ENCODE measurements around the gene CXXC4. TPM values are rescaled to one million over a fixed set of nuclear protein-coding genes. Genes with fewer than 3 reads are reported as not detected.
A peak's percentile ranks its signal among the peaks of the same experiment; 100 is the strongest.

Gene CXXC4
- polyA plus RNA-seq (2013, experiment 1 of 2) = 1.8 TPM
- polyA plus RNA-seq (2013, experiment 2 of 2) = 1.7 TPM

DNA sequence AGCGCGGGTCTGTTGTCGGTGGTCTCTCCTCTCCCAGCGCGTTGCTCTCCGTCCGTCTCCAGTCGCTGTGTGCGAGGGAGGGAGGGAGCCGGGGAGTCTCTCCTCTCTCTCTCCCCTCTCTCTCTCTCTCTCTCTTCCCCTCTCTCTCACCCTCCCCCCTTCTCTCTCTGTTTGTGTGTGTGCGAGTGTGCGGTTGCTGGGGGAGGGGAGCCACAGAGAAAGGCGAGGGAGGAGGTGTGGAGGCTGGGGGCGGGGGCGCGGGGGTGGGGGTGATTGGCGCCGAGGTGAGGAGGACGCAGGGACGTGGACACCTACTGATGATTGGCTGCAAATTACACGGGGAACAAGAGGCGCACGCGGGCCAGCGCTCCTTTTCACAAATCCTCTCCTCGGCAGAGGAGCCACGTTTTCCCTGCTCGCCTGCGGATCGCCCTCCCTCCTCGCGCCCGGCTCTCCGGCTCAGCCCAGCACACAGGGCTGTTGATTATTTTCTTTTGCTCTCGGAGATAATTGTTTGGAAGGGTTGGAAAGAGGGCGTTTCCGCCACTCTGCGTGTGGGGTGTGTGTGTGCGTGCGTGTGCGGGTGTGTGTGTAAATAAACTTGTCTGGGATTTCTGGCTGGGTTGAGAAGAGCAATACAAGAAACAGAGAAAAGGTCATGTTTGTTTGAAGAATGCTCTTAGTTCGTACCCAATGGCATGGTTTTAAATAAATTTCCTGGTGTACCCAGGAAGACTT, at the start of gene CXXC4:
Gene CXXC4, minus strand, starts transcription at position 73 of the 738 bp plus-strand sequence. CDS start 3,092 bp downstream, outside the sequence.
- H2BK12ac ChIP-seq (ENCODE audit: low read length in 2 of 2) = peak within 1 kb of the TSS in 1 of 2 experiments; percentile 93
- no peaks in the 10 kb centered on the region for H3K79me1 ChIP-seq (replicated peaks; ENCODE audit: low read length, poor library complexity, severe bottlenecking)
- peaks cover 5% of the 10 kb centered on the region for H3K4me1 ChIP-seq (ENCODE audit: control insufficient read depth, insufficient read depth, low read depth, low read length)
- no peak within 1 kb of the TSS for H2AK5ac ChIP-seq (ENCODE audit: low read length, severe bottlenecking)
- peak; percentile 89 for DNase-seq
- WGBS = under 1% methylated on average over 22 of the region's 42 CpGs
- H3K27me3 ChIP-seq (ENCODE audit: control insufficient read depth in 1 of 2, insufficient read depth in 1 of 2, low read length in 2 of 2) = peaks cover 0 to 42% of the 10 kb centered on the region in 2 experiments
- no peaks in the 10 kb centered on the region for H3K9me3 ChIP-seq (ENCODE audit: control insufficient read depth, low read length)
- peak within 1 kb of the TSS in 1 of 2 experiments; percentile 61 for H3K4ac ChIP-seq (ENCODE audit: low read depth in 1 of 2, low read length in 2 of 2)
- peak within 1 kb of the TSS; percentile 64 for H2BK120ac ChIP-seq (ENCODE audit: low read depth, low read length)
- peak within 1 kb of the TSS; percentile 39 for H2BK5ac ChIP-seq (ENCODE audit: low read depth, low read length, poor library complexity, severe bottlenecking)
- H3K14ac ChIP-seq (ENCODE audit: low read length in 2 of 2) = no peak within 1 kb of the TSS
- H4K91ac ChIP-seq (ENCODE audit: low read length) = peak within 1 kb of the TSS; percentile 82
- peak within 1 kb of the TSS; percentile 33 for H2BK15ac ChIP-seq (ENCODE audit: low read depth, poor library complexity, severe bottlenecking)
- H3K23ac ChIP-seq (ENCODE audit: low read length in 2 of 2) = peak within 1 kb of the TSS in 1 of 2 experiments; percentile 14
- no peaks in the 10 kb centered on the region for H3K36me3 ChIP-seq (ENCODE audit: control insufficient read depth in 1 of 2, insufficient read depth in 2 of 2, low read depth in 1 of 2, low read length in 2 of 2)
- peak within 1 kb of the TSS; percentile 60 to 79 for H3K4me3 ChIP-seq (ENCODE audit: insufficient read depth in 1 of 2, low read depth in 1 of 2, low read length in 2 of 2)
- H2AFZ ChIP-seq (ENCODE audit: low read depth, low read length) = peak within 1 kb of the TSS; percentile 86
- H4K8ac ChIP-seq (ENCODE audit: low read length) = peak within 1 kb of the TSS; percentile 61
- H3K4me2 ChIP-seq (ENCODE audit: low read length, poor library complexity, severe bottlenecking) = peak within 1 kb of the TSS; percentile 97
- H3K9ac ChIP-seq (ENCODE audit: low read length) = peak within 1 kb of the TSS; percentile 68
- peak within 1 kb of the TSS; percentile 59 for H3K27ac ChIP-seq (ENCODE audit: low read length, poor library complexity, severe bottlenecking)
- H3K18ac ChIP-seq (ENCODE audit: low read depth in 1 of 2, low read length in 2 of 2) = peak within 1 kb of the TSS; percentile 28 to 93

DNA sequence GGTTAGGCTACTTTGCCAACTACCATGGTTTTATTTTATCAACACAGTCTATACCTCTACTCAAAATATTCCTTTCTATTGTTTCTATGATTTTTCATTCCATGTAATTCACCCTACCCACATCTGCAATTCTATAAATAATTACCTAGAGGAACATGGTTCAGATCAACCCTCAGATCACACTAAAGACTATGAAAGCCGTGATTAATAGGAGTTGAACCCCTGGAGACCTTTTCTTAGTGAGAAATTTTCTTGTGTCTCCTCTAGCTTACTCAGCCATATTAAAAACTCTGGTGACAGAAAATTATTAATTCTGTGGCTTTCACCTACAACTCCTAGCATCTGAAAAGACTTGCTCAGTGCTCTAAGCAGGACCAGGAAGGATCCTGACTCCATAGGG, 38.5 kb upstream of the CXXC4 start:
- no peak overlapping the region for H3K27ac ChIP-seq (ENCODE audit: low read length, poor library complexity, severe bottlenecking)
- no peak overlapping the region for H3K4me3 ChIP-seq (ENCODE audit: insufficient read depth in 1 of 2, low read depth in 1 of 2, low read length in 2 of 2)
- no peak overlapping the region for H4K91ac ChIP-seq (ENCODE audit: low read length)
- H3K23ac ChIP-seq (ENCODE audit: low read length in 2 of 2) = no peak overlapping the region
- no CpG with 5 or more reads among the region's 1 CpG for WGBS
- H3K9me3 ChIP-seq (ENCODE audit: control insufficient read depth, low read length) = no peaks in the 10 kb centered on the region
- no peak for DNase-seq
- no peaks in the 10 kb centered on the region for H3K36me3 ChIP-seq (ENCODE audit: control insufficient read depth in 1 of 2, insufficient read depth in 2 of 2, low read depth in 1 of 2, low read length in 2 of 2)
- no peak overlapping the region for H3K4ac ChIP-seq (ENCODE audit: low read depth in 1 of 2, low read length in 2 of 2)
- H2BK15ac ChIP-seq (ENCODE audit: low read depth, poor library complexity, severe bottlenecking) = no peak overlapping the region
- H2AK5ac ChIP-seq (ENCODE audit: low read length, severe bottlenecking) = no peak overlapping the region
- H2BK120ac ChIP-seq (ENCODE audit: low read depth, low read length) = peak overlapping the region; percentile 34
- no peak overlapping the region for H3K14ac ChIP-seq (ENCODE audit: low read length in 2 of 2)
- no peak overlapping the region for H2BK5ac ChIP-seq (ENCODE audit: low read depth, low read length, poor library complexity, severe bottlenecking)
- no peak overlapping the region for H4K8ac ChIP-seq (ENCODE audit: low read length)
- H3K79me1 ChIP-seq (replicated peaks; ENCODE audit: low read length, poor library complexity, severe bottlenecking) = no peaks in the 10 kb centered on the region
- H3K18ac ChIP-seq (ENCODE audit: low read depth in 1 of 2, low read length in 2 of 2) = no peak overlapping the region
- no peak overlapping the region for H2BK12ac ChIP-seq (ENCODE audit: low read length in 2 of 2)
- H3K9ac ChIP-seq (ENCODE audit: low read length) = no peak overlapping the region
- H2AFZ ChIP-seq (ENCODE audit: low read depth, low read length) = no peak overlapping the region
- no peaks in the 10 kb centered on the region for H3K27me3 ChIP-seq (ENCODE audit: control insufficient read depth in 1 of 2, insufficient read depth in 1 of 2, low read length in 2 of 2)
- H3K4me2 ChIP-seq (ENCODE audit: low read length, poor library complexity, severe bottlenecking) = no peak overlapping the region
- no peaks in the 10 kb centered on the region for H3K4me1 ChIP-seq (ENCODE audit: control insufficient read depth, insufficient read depth, low read depth, low read length)

GRCh38 chr4:104532677-104533076, 38.0 kb upstream of the CXXC4 start:
- no peaks in the 10 kb centered on the region for H3K79me1 ChIP-seq (replicated peaks; ENCODE audit: low read length, poor library complexity, severe bottlenecking)
- no peak overlapping the region for H3K9ac ChIP-seq (ENCODE audit: low read length)
- H4K8ac ChIP-seq (ENCODE audit: low read length) = no peak overlapping the region
- no peak overlapping the region for H3K4ac ChIP-seq (ENCODE audit: low read depth in 1 of 2, low read length in 2 of 2)
- no peak overlapping the region for H2BK15ac ChIP-seq (ENCODE audit: low read depth, poor library complexity, severe bottlenecking)
- H2AK5ac ChIP-seq (ENCODE audit: low read length, severe bottlenecking) = no peak overlapping the region
- H3K14ac ChIP-seq (ENCODE audit: low read length in 2 of 2) = no peak overlapping the region
- no peak overlapping the region for H2AFZ ChIP-seq (ENCODE audit: low read depth, low read length)
- no peak overlapping the region for H3K18ac ChIP-seq (ENCODE audit: low read depth in 1 of 2, low read length in 2 of 2)
- DNase-seq = no peak
- H2BK120ac ChIP-seq (ENCODE audit: low read depth, low read length) = no peak overlapping the region
- H4K91ac ChIP-seq (ENCODE audit: low read length) = no peak overlapping the region
- no peak overlapping the region for H3K27ac ChIP-seq (ENCODE audit: low read length, poor library complexity, severe bottlenecking)
- H2BK12ac ChIP-seq (ENCODE audit: low read length in 2 of 2) = no peak overlapping the region
- no peaks in the 10 kb centered on the region for H3K9me3 ChIP-seq (ENCODE audit: control insufficient read depth, low read length)
- no peaks in the 10 kb centered on the region for H3K27me3 ChIP-seq (ENCODE audit: control insufficient read depth in 1 of 2, insufficient read depth in 1 of 2, low read length in 2 of 2)
- no peak overlapping the region for H3K4me2 ChIP-seq (ENCODE audit: low read length, poor library complexity, severe bottlenecking)
- H3K23ac ChIP-seq (ENCODE audit: low read length in 2 of 2) = no peak overlapping the region
- no peaks in the 10 kb centered on the region for H3K36me3 ChIP-seq (ENCODE audit: control insufficient read depth in 1 of 2, insufficient read depth in 2 of 2, low read depth in 1 of 2, low read length in 2 of 2)
- H3K4me1 ChIP-seq (ENCODE audit: control insufficient read depth, insufficient read depth, low read depth, low read length) = no peaks in the 10 kb centered on the region
- no peak overlapping the region for H2BK5ac ChIP-seq (ENCODE audit: low read depth, low read length, poor library complexity, severe bottlenecking)
- 66% methylated on average over 2 of the region's 2 CpGs for WGBS
- H3K4me3 ChIP-seq (ENCODE audit: insufficient read depth in 1 of 2, low read depth in 1 of 2, low read length in 2 of 2) = no peak overlapping the region

- Histone ChIP-seq H3K23ac (ENCODE audit: low read length in 2 of 2) (no peak overlapping the region), H3K27me3 (ENCODE audit: control insufficient read depth in 1 of 2, insufficient read depth in 1 of 2, low read length in 2 of 2) (no peaks in the 10 kb centered on the region), H2BK15ac (ENCODE audit: low read depth, poor library complexity, severe bottlenecking) (no peak overlapping the region), H2AK5ac (ENCODE audit: low read length, severe bottlenecking) (no peak overlapping the region), H2AFZ (ENCODE audit: low read depth, low read length) (no peak overlapping the region), H3K27ac (ENCODE audit: low read length, poor library complexity, severe bottlenecking) (no peak overlapping the region), H3K9me3 (ENCODE audit: control insufficient read depth, low read length) (no peaks in the 10 kb centered on the region), H4K8ac (ENCODE audit: low read length) (no peak overlapping the region), H2BK120ac (ENCODE audit: low read depth, low read length) (no peak overlapping the region), H4K91ac (ENCODE audit: low read length) (no peak overlapping the region), H3K79me1 (replicated peaks; ENCODE audit: low read length, poor library complexity, severe bottlenecking) (no peaks in the 10 kb centered on the region), H3K9ac (ENCODE audit: low read length) (no peak overlapping the region), H3K4me2 (ENCODE audit: low read length, poor library complexity, severe bottlenecking) (no peak overlapping the region), H3K4me1 (ENCODE audit: control insufficient read depth, insufficient read depth, low read depth, low read length) (no peaks in the 10 kb centered on the region), H3K36me3 (ENCODE audit: control insufficient read depth in 1 of 2, insufficient read depth in 2 of 2, low read depth in 1 of 2, low read length in 2 of 2) (no peaks in the 10 kb centered on the region), H2BK12ac (ENCODE audit: low read length in 2 of 2) (no peak overlapping the region), H3K14ac (ENCODE audit: low read length in 2 of 2) (no peak overlapping the region), H3K4ac (ENCODE audit: low read depth in 1 of 2, low read length in 2 of 2) (no peak overlapping the region), H3K4me3 (ENCODE audit: insufficient read depth in 1 of 2, low read depth in 1 of 2, low read length in 2 of 2) (no peak overlapping the region), H2BK5ac (ENCODE audit: low read depth, low read length, poor library complexity, severe bottlenecking) (no peak overlapping the region), H3K18ac (ENCODE audit: low read depth in 1 of 2, low read length in 2 of 2) (no peak overlapping the region)
- 20% methylated on average over 1 of the region's 1 CpG for WGBS
- peak; percentile 12 for DNase-seq
Measured at GRCh38 chr4:104531390-104531789, 36.7 kb upstream of the CXXC4 start.

All from mesenchymal stem cell (in vitro differentiated cells and primary cell).